ENCODE data around the gene LY6G6F. TPM values are rescaled to one million over a fixed set of nuclear protein-coding genes. Genes with fewer than 3 reads are reported as not detected.

LY6G6F gene
- total and polyA plus RNA-seq, 2 of the 13 experiments (the other 11 are each of a cell fraction or from before 2014, with no cell fraction given) = not detected

DNA sequence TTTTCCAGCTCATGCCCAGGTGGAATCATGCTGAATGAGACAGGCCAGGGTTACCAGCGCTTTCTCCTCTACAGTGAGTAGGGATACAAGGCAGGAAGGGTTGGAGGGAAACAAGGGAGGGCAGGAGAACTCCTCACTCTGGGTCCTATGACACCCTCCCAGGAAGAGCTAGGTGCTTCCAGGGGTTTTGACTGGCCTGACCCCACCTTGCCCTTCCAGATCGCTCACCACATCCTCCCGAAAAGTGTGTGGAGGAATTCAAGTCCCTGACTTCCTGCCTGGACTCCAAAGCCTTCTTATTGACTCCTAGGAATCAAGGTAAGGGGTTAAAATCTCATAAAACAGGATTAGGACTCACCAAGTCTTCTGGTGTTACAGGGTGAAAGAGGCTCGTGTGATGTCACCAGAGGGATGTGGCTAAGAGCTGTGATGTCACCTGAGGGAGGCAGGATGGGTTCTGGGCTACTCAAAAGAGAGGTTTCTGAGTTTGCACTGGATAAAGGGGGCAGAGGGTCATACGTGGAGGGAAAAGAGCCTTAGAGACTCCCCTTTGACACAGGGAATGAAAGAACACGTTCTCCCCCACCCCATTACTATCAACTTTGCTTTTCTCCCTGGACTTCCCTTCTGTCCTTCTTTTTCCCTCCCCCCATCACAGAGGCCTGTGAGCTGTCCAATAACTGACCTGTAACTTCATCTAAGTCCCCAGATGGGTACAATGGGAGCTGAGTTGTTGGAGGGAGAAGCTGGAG is 49.1 kb upstream of the LY6G6F start (continued):
- TF ChIP-seq, protein P1, sequence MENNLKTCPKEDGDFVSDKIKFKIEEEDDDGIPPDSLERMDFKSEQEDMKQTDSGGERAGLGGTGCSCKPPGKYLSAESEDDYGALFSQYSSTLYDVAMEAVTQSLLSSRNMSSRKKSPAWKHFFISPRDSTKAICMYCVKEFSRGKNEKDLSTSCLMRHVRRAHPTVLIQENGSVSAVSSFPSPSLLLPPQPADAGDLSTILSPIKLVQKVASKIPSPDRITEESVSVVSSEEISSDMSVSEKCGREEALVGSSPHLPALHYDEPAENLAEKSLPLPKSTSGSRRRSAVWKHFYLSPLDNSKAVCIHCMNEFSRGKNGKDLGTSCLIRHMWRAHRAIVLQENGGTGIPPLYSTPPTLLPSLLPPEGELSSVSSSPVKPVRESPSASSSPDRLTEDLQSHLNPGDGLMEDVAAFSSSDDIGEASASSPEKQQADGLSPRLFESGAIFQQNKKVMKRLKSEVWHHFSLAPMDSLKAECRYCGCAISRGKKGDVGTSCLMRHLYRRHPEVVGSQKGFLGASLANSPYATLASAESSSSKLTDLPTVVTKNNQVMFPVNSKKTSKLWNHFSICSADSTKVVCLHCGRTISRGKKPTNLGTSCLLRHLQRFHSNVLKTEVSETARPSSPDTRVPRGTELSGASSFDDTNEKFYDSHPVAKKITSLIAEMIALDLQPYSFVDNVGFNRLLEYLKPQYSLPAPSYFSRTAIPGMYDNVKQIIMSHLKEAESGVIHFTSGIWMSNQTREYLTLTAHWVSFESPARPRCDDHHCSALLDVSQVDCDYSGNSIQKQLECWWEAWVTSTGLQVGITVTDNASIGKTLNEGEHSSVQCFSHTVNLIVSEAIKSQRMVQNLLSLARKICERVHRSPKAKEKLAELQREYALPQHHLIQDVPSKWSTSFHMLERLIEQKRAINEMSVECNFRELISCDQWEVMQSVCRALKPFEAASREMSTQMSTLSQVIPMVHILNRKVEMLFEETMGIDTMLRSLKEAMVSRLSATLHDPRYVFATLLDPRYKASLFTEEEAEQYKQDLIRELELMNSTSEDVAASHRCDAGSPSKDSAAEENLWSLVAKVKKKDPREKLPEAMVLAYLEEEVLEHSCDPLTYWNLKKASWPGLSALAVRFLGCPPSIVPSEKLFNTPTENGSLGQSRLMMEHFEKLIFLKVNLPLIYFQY (CRISPR knock-in tag; IDR thresholded peaks at IDR 0.05; ENCODE audit: borderline replicate concordance) = no peak

DNA sequence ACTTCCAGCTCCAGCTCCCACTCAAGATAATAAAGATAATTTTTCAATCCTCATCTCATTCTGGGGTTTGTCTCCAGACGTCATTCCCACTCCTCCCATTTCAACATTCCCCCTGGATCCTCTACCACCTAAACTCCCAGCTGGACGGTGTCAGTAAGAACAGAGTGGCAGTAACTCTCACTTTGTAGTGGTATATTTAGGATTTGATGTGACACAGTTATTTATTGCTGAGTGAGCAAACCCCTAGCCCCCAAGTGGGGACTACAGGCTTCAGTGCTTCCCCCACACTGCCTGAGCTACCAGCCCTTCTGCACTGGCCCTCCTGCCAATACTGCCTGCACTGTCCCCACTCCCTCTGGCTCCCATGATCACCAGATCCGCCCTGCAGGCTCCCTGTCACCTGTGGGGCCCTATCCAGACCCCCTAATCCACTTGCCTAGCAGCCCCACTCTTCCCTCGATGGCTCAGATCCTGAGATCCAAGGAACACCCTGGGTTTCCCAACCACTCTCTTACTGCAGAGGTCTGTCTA is 48.4 kb upstream of the LY6G6F start:
- 55% methylated on average over 4 of the region's 4 CpGs for WGBS (ENCODE audit: low lambda C conversion rate)
- Histone ChIP-seq H3K9me3 (ENCODE audit: low read length) (no peaks in the 10 kb centered on the region), H3K79me2 (ENCODE audit: insufficient read depth, low read length) (peaks cover 61% of the 10 kb centered on the region), H3K36me3 (replicated peaks in 1 of 2; ENCODE audit: control insufficient read depth in 1 of 2, insufficient read depth in 2 of 2, low read length in 2 of 2) (peaks cover 10 to 20% of the 10 kb centered on the region in 2 experiments), H3K4me2 (ENCODE audit: low read depth, low read length) (peak overlapping the region; percentile 100), H3K9ac (ENCODE audit: insufficient read depth, low read depth, low read length) (peak overlapping the region; percentile 72), H3K4me3 (replicated peaks in 1 of 3; ENCODE audit: insufficient read depth in 1 of 3, low read depth in 2 of 3, low read length in 3 of 3) (peak overlapping the region; percentile 56 to 78 (median 72)), H3K27ac (ENCODE audit: extremely low read length, insufficient read depth, low read length) (peak overlapping the region; percentile 73), H3K4me1 (ENCODE audit: insufficient read depth, low read length) (peaks cover 95% of the 10 kb centered on the region), H2AFZ (ENCODE audit: low read length) (no peak overlapping the region), H4K20me1 (ENCODE audit: insufficient read depth, low read length) (peaks cover 19% of the 10 kb centered on the region; the same call in 1 of the 2 replicates), H3K27me3 (ENCODE audit: control insufficient read depth in 1 of 2, insufficient read depth in 2 of 2, low read length in 2 of 2) (no peaks in the 10 kb centered on the region; a peak in 2 of 5 replicates)
- intact Hi-C loops (cut with micrococcal nuclease; ENCODE audit: unreplicated experiment) (loop anchor here (10.0 kb wide), 1 partner anchor 113 kb away; the partner anchor contains the start of genes ATP6V1G2, DDX39B and NFKBIL1), in situ Hi-C loops (cut with HindIII; ENCODE audit: extremely low pct_ligation_motif_present, low pct_unique_long_range_greater_than_20kb) (no loop called here)
- FAIRE-seq (no peak), DNase-seq (ENCODE audit: low spot score) (no peak), ATAC-seq (no peak)
- no TSS peak for BruUV-seq (replicated peaks)
- ChIA-PET POLR2A (interaction anchor here (0.9 to 7.9 kb wide), 14 partner anchors 11 to 207 kb away, joined by 3 to 104 read pairs (median 3); partner anchors contain the start of genes AIF1, HSPA1B, LY6G5B and NEU1), CTCF (ENCODE audit: low intra/inter-chr PET ratio, low total read pairs) (no interaction called here)
- no peak; the same call in 1 of the 2 replicates for TF ChIP-seq JUNB (CRISPR knock-in tag; IDR thresholded peaks at IDR 0.05; ENCODE audit: borderline replicate concordance)
- TF ChIP-seq ETV5 (CRISPR knock-in tag; IDR thresholded peaks at IDR 0.05; ENCODE audit: borderline replicate concordance) = no peak
- TF ChIP-seq GZF1 (CRISPR knock-in tag; IDR thresholded peaks at IDR 0.05) = 0 out of 2 replicates have a peak, but pooled peaks have one; percentile 7
- TF ChIP-seq HNF4G (IDR thresholded peaks at IDR 0.05; ENCODE audit: borderline replicate concordance, low read depth, low read length) = no peak
- TF ChIP-seq HNF4G (CRISPR knock-in tag; IDR thresholded peaks at IDR 0.05; ENCODE audit: borderline replicate concordance, low read depth) = 0 out of 2 replicates have a peak, but pooled peaks have one; percentile 23
- TF ChIP-seq, protein P2, sequence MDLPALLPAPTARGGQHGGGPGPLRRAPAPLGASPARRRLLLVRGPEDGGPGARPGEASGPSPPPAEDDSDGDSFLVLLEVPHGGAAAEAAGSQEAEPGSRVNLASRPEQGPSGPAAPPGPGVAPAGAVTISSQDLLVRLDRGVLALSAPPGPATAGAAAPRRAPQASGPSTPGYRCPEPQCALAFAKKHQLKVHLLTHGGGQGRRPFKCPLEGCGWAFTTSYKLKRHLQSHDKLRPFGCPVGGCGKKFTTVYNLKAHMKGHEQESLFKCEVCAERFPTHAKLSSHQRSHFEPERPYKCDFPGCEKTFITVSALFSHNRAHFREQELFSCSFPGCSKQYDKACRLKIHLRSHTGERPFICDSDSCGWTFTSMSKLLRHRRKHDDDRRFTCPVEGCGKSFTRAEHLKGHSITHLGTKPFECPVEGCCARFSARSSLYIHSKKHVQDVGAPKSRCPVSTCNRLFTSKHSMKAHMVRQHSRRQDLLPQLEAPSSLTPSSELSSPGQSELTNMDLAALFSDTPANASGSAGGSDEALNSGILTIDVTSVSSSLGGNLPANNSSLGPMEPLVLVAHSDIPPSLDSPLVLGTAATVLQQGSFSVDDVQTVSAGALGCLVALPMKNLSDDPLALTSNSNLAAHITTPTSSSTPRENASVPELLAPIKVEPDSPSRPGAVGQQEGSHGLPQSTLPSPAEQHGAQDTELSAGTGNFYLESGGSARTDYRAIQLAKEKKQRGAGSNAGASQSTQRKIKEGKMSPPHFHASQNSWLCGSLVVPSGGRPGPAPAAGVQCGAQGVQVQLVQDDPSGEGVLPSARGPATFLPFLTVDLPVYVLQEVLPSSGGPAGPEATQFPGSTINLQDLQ (CRISPR knock-in tag; IDR thresholded peaks at IDR 0.05) = no peak
- no peak for TF ChIP-seq ZBTB42 (CRISPR knock-in tag; IDR thresholded peaks at IDR 0.05)
- no peak for TF ChIP-seq EP300 (IDR thresholded peaks at IDR 0.05; ENCODE audit: low read depth in 2 of 2, low read length in 2 of 2)
- no peak for TF ChIP-seq EP300 (CRISPR knock-in tag; IDR thresholded peaks at IDR 0.05; ENCODE audit: borderline replicate concordance)
- TF ChIP-seq SIN3A (IDR thresholded peaks at IDR 0.05; ENCODE audit: borderline replicate concordance, low read depth, low read length) = 0 out of 2 replicates have a peak, but pooled peaks have one; percentile 10
- no peak for TF ChIP-seq HOXA7 (CRISPR knock-in tag; IDR thresholded peaks at IDR 0.05)
- no peak for TF ChIP-seq ZNF30 (CRISPR knock-in tag; IDR thresholded peaks at IDR 0.05)
- TF ChIP-seq MAFK (conservative IDR thresholded peaks at IDR 0.05 in 1 of 2, IDR thresholded peaks at IDR 0.05 in 1 of 2; ENCODE audit: low read length in 2 of 2) = peak; percentile 83 to 85
- TF ChIP-seq NFKB2 (CRISPR knock-in tag; IDR thresholded peaks at IDR 0.05; ENCODE audit: borderline replicate concordance) = no peak
